ENCODE results near the gene CORO2A.

GRCh38 chr9:98232926-98233325 is 40.5 kb upstream of the CORO2A start:
- TF ChIP-seq, protein P1, sequence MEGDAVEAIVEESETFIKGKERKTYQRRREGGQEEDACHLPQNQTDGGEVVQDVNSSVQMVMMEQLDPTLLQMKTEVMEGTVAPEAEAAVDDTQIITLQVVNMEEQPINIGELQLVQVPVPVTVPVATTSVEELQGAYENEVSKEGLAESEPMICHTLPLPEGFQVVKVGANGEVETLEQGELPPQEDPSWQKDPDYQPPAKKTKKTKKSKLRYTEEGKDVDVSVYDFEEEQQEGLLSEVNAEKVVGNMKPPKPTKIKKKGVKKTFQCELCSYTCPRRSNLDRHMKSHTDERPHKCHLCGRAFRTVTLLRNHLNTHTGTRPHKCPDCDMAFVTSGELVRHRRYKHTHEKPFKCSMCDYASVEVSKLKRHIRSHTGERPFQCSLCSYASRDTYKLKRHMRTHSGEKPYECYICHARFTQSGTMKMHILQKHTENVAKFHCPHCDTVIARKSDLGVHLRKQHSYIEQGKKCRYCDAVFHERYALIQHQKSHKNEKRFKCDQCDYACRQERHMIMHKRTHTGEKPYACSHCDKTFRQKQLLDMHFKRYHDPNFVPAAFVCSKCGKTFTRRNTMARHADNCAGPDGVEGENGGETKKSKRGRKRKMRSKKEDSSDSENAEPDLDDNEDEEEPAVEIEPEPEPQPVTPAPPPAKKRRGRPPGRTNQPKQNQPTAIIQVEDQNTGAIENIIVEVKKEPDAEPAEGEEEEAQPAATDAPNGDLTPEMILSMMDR (IDR thresholded peaks at IDR 0.05), result no peak
- TF ChIP-seq POLR2A (IDR thresholded peaks at IDR 0.05), result no peak
